DMS79 (cell line): Measurements from ENCODE around the gene NTM.

Experiments used
- DNase-seq: peaks from one replicate; lab custom pipeline; 2025; lab: John Stamatoyannopoulos, UW

Gene NTM

GRCh38 chr11:131922220-131922619 lies 551.8 kb downstream of the NTM start:
- no peak for DNase-seq

- no peak for DNase-seq
Measured at GRCh38 chr11:131923309-131923708, 552.9 kb downstream of the NTM start.

- DNase-seq = no peak
Measured at GRCh38 chr11:131924001-131924400, 553.6 kb downstream of the NTM start.

GRCh38 chr11:131924457-131925201 lies 554.2 kb downstream of the NTM start:
- DNase-seq = no peak

GRCh38 chr11:131925829-131926228 lies 555.4 kb downstream of the NTM start:
- DNase-seq = no peak

GRCh38 chr11:131928992-131929391 lies 558.6 kb downstream of the NTM start:
- no peak for DNase-seq

GRCh38 chr11:131932584-131933325 lies 562.3 kb downstream of the NTM start:
- no peak for DNase-seq

- DNase-seq = no peak
Measured at GRCh38 chr11:131934006-131934405, 563.6 kb downstream of the NTM start.

- DNase-seq = no peak
Measured at GRCh38 chr11:131938351-131938751, 567.9 kb downstream of the NTM start.

- DNase-seq = no peak
Measured at GRCh38 chr11:131940126-131940525, 569.7 kb downstream of the NTM start.

- no peak for DNase-seq
Measured at GRCh38 chr11:131942878-131943277, 572.5 kb downstream of the NTM start.

- DNase-seq = peak; percentile 10
Measured at GRCh38 chr11:131943295-131943694, 572.9 kb downstream of the NTM start.

- DNase-seq = no peak
Measured at GRCh38 chr11:131944736-131945135, 574.3 kb downstream of the NTM start.

GRCh38 chr11:131945706-131946105 lies 575.3 kb downstream of the NTM start:
- no peak for DNase-seq

- DNase-seq = no peak
Measured at GRCh38 chr11:131947511-131947910, 577.1 kb downstream of the NTM start.

GRCh38 chr11:131951121-131951520 lies 580.7 kb downstream of the NTM start:
- DNase-seq = no peak

- DNase-seq = no peak
Measured at GRCh38 chr11:131954146-131954545, 583.7 kb downstream of the NTM start.

GRCh38 chr11:131955904-131956303 lies 585.5 kb downstream of the NTM start:
- no peak for DNase-seq

- DNase-seq = no peak
Measured at GRCh38 chr11:131957201-131957600, 586.8 kb downstream of the NTM start.

- DNase-seq = peak; percentile 17
Measured at GRCh38 chr11:131957875-131958274, 587.5 kb downstream of the NTM start.

GRCh38 chr11:131962818-131963217 lies 592.4 kb downstream of the NTM start:
- DNase-seq = no peak

- no peak for DNase-seq
Measured at GRCh38 chr11:131964698-131965483, 594.5 kb downstream of the NTM start.

- no peak for DNase-seq
Measured at GRCh38 chr11:131965504-131965903, 595.1 kb downstream of the NTM start.
